Subcutaneous adipose tissue (tissue), 4 donors: ENCODE results near the gene LDLRAD3. TPM values are rescaled to one million over a fixed set of nuclear protein-coding genes. Genes with fewer than 3 reads are reported as not detected.

Source experiments
- total RNA-seq, 4 donors: library from RNA; depleted of rRNA; stranded (reverse); fragments of >200 nt; gene quantifications; one replicate each; pipeline ENCODE4 v1.1.0, GENCODE V29; 2016
- TF ChIP-seq, protein P1 (sequence below): fragments of 450-650 bp; IDR thresholded peaks from one replicate; pipeline ENCODE4 v1.5.1; 2016; ENCODE audit warnings: low read depth, mild to moderate bottlenecking, control low read depth, antibody characterized with exemption, moderate library complexity

The LDLRAD3 gene
- total RNA-seq, 4 donors from 2014 or later, result 22.8 to 39.6 (median 29.4) TPM

DNA sequence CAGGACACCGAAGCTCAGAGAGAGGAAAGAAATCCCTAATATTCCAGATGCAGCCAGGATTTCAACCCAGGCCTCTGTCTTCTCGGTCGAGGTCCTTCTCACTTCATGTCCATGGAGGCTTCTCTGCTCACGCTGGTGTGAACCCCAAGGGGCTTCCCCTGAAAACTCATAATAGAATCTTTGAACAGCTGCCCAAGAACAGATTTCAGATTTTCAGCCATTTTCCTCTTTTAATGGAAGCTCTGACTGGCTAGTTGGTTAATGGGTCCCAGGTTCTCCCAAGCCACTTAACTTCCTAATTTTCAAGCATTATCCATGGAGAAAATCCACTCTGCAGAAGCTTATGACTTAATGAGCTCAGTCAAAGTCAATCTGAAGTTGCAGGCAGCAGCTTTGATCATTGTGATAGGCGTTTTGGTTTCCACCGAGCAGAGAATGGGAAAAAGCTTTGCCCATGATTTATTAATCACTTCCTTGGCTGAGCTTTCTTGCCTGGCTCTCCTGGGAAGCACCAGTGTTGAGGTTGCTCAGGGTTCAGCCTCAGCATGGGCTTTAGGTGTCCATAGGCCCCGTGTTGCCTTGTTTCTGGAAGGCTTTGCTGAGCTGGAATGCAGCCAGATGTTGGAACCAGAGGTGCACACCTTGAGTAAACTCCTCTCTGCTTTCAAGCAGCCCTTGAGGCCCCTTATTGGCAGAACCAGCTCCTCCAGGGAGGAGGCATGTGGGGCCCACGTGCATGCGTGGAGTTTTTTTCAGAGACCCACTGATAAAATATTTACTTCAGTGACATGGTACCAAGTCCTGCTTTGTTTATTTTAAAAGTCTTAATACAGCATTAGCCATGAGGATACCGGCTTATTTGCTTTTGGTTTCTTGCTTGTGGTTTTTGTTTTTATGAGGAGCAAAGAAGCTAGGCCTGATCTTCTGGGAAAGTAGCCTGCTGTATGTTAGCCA is 25.5 kb downstream of the LDLRAD3 start:
- TF ChIP-seq, protein P1, sequence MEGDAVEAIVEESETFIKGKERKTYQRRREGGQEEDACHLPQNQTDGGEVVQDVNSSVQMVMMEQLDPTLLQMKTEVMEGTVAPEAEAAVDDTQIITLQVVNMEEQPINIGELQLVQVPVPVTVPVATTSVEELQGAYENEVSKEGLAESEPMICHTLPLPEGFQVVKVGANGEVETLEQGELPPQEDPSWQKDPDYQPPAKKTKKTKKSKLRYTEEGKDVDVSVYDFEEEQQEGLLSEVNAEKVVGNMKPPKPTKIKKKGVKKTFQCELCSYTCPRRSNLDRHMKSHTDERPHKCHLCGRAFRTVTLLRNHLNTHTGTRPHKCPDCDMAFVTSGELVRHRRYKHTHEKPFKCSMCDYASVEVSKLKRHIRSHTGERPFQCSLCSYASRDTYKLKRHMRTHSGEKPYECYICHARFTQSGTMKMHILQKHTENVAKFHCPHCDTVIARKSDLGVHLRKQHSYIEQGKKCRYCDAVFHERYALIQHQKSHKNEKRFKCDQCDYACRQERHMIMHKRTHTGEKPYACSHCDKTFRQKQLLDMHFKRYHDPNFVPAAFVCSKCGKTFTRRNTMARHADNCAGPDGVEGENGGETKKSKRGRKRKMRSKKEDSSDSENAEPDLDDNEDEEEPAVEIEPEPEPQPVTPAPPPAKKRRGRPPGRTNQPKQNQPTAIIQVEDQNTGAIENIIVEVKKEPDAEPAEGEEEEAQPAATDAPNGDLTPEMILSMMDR, result no peak

DNA sequence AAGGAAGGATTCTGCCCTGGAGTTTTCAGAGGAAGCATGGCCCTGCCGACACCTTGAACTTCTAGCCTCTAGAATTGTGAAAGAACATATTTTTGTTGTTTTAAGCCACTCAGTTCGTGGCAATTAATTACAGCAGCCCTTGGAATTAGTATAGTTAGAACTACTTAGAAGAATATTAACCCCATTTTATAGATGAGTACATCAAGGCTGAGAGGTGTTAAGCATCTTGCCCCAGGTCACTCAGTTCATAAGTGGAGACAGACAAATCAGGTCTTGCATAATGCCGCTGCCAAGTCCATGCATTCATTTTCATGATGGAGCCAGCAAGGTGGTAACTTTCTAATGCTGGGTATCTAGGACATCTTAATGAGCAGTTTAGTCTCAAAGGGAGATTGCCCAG is 26.6 kb downstream of the LDLRAD3 start:
- TF ChIP-seq, protein P1, result no peak

DNA sequence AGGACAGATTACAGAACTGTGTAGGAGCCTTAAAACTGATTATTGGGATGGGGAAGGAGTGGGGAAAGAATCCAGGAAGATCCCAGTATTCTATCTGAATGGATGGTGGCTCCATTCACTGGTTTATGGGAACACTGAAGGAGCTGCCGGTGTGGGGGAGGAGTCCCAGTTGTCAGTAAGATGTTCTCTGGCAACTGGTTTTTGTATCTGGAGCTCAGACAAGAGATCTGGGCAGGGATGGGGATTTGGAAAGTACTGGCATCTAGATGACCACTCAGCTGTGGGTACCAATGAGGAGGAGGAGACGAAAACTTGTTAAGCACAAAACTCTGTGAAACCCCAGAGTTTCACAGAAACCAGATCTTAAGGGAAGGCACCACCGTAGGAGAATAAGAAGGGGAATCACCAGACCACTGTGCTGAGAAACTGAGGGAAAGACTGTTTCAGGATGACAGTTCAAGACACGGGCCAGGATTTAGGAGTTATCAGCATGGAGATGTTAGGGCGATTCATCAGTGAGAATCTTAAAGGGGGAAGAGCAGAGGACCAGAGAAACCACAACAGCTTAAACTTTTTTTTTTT is 28.1 kb downstream of the LDLRAD3 start:
- TF ChIP-seq, protein P1, result no peak

DNA sequence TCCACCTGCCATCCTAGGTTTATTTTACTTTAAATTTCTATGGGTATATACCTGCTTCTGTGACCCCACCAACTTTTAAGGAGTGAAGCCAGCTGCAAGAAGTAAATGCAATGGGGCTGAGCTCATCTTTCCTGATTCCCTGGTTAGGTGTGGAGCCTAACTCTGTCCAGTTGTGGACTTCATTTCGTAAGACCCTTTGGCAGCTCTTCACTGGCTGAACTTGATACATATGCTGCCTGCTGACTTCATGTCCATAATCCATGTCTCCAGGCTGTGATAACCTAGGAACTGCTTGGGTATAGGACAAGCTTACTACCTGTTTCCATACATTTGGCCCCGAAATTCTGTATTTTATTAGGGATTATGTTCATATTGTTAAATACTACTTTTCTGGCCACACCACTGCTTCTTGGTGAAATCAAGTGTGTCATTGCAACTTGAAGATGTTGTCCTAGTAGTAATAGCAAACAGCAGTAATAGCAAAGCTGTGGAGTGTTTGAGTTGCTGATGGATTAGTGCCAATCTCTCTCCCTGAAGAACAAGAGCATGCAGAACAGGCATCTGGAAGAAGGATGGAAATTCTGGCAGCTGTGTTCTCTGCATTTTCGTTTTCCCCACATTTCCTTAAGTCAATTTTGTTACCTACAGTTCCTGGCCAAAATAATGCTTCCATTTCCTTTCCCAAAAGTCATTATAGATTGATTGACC is 31.2 kb downstream of the LDLRAD3 start:
- TF ChIP-seq, protein P1, result no peak

DNA sequence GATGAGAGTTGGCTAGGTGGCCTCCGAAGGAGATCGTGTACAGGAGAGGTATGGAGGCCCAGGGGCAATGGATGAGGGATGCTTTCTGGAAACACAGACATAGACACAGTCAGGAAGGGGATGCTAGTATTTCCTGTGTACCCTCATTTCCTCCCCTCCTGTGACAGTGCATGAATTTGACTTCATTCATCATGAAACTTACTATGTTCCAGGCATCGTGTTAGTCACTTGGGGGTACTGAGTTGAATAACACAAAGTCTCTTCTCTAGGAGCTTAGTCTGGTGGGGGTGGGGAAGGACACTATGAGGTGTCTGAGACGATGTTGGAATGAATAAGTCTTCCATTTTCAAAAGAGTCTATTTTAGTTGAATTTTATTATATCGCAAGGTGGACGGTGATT is 32.6 kb downstream of the LDLRAD3 start:
- TF ChIP-seq, protein P1, result no peak

DNA sequence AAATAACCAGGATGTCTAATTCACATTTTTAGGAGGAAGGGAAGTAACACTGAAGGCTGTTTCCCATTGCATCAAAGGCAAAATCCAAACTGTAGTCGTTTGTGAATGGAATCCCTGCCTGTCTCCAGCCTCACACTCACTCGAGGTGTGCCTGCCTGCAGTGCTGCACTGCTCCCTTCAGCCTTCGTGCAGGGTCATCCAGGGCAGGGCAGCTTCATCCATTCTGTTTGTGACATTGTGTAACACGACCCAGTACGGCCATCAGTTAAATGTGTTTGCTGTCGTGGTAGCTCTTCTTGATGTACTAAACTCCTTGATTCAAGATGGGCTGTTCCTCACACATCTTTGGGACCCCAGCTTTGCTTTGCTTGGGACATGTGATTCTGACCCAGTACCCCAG is 34.3 kb downstream of the LDLRAD3 start:
- TF ChIP-seq, protein P1, result no peak

DNA sequence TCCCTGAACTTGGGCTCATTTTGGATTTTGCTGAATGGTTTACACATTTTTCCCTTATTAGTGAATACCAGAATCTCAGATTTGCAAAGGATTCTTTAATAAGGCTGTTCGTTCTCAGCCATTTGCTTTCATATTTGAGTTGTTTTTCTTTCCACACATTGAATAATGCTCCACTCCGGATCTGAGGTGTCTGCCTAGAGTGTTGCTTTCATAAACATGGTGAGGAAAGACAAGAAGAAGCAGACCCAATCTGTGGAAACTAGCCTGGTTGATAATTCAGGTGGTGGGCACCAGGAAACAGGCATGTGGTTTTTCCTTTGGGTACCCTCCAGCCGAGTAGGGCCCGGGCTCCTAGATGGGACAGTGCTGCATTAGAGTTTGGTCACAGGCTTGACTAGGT is 35.0 kb downstream of the LDLRAD3 start:
- TF ChIP-seq, protein P1, result no peak
